GM12878 (cell line): Measurements from ENCODE around the gene SEMA5B. TPM values are rescaled to one million over a fixed set of nuclear protein-coding genes. Genes with fewer than 3 reads are reported as not detected.

Experiments used
- ATAC-seq: fragments of 200-7000 bp; cut with Tn5 transposase; 3 replicates; pipeline ENCODE4 v1.9.1; 2020; ENCODE audit warnings: mild to moderate bottlenecking, moderate library complexity
- BruUV-seq: library from RNA; stranded (reverse); fragments of 400-500 nt; replicated peaks from 2 replicates; lab custom pipeline; 2021; lab: Mats Ljungman, UMichigan
- CTCF ChIA-PET: fragments of 300-600 bp; sonication (Branson Sonifier 250); formaldehyde crosslinking; extraction: SDS; loops from one replicate; lab custom pipeline; 2021; ENCODE audit warnings: inconsistent platforms; lab: Yijun Ruan, JAX
- POLR2A ChIA-PET: fragments of 350-600 bp; formaldehyde crosslinking; extraction: SDS; loops from one replicate; lab custom pipeline; 2021; ENCODE audit warnings: inconsistent platforms; lab: Charles Lee
- RAD21 ChIA-PET: fragments of 300-600 bp; sonication (Branson Sonifier 250); formaldehyde crosslinking; loops from one replicate; lab custom pipeline; 2023; ENCODE audit warnings: antibody characterized with exemption; ENCODE audit not compliant: unreplicated experiment; lab: Charles Lee
- SMC1A ChIA-PET: fragments of 300-600 bp; sonication (Branson Sonifier 250); formaldehyde crosslinking; loops from one replicate; lab custom pipeline; 2023; ENCODE audit not compliant: unreplicated experiment, uncharacterized antibody; lab: Charles Lee
- DNase-seq: peaks from one replicate; pipeline ENCODE4 v3.0.0-alpha.2; 2011; ENCODE audit warnings: low read depth, low spot score
- FAIRE-seq: peaks from 3 replicates; lab custom pipeline; 2011; peaks lifted over from hg19 to GRCh38; lab: Jason Lieb, UNC
- H2AFZ ChIP-seq: 2 replicates; pipeline ENCODE4 v1.6.0; 2011; ENCODE audit warnings: low read depth, low read length, control low read depth; ENCODE audit not compliant: control insufficient read depth
- H3K27ac ChIP-seq: 2 replicates; pipeline ENCODE4 v1.5.1; 2011; ENCODE audit warnings: control low read depth; ENCODE audit not compliant: control insufficient read depth, insufficient read depth
- H3K27me3 ChIP-seq, 2 experiments: replicated peaks in 1 of 2; 2 replicates each; pipeline versions ENCODE4 v1.6.0 to v1.6.1; 2011; ENCODE audit warnings: low read length in 1 of 2; ENCODE audit not compliant: control insufficient read depth in 2 of 2, insufficient read depth in 2 of 2
- H3K36me3 ChIP-seq, 2 experiments: 2 replicates each; pipeline ENCODE4 v1.5.1; 2011; ENCODE audit warnings: low read length in 1 of 2; ENCODE audit not compliant: control insufficient read depth in 2 of 2, insufficient read depth in 2 of 2
- H3K4me1 ChIP-seq: 2 replicates; pipeline ENCODE4 v1.6.1; 2011; ENCODE audit warnings: mild to moderate bottlenecking, low read length, moderate library complexity, mixed read lengths; ENCODE audit not compliant: control insufficient read depth, insufficient read depth
- H3K4me2 ChIP-seq: 2 replicates; pipeline ENCODE4 v1.6.0; 2011; ENCODE audit warnings: control low read depth; ENCODE audit not compliant: control insufficient read depth, insufficient read depth
- H3K4me3 ChIP-seq: fragments of 200-600 bp; sonication (generic); 2 replicates; pipeline ENCODE4 v1.5.1; 2016
- H3K79me2 ChIP-seq: 2 replicates; pipeline ENCODE4 v1.6.0; 2011; ENCODE audit warnings: low read length; ENCODE audit not compliant: control insufficient read depth, insufficient read depth
- H3K9ac ChIP-seq: 2 replicates; pipeline ENCODE4 v1.8.0; 2011; ENCODE audit warnings: low read length, control low read depth, mixed read lengths; ENCODE audit not compliant: control insufficient read depth, insufficient read depth
- H3K9me3 ChIP-seq: replicated peaks from 3 replicates; pipeline ENCODE4 v1.5.1; 2011; ENCODE audit warnings: mild to moderate bottlenecking, low read length; ENCODE audit not compliant: control insufficient read depth, insufficient read depth
- H4K20me1 ChIP-seq: 2 replicates; pipeline ENCODE4 v1.6.0; 2011; ENCODE audit not compliant: control insufficient read depth, insufficient read depth
- CREM ChIP-seq: IDR thresholded peaks from 2 replicates; pipeline ENCODE4 v1.6.1; 2014; ENCODE audit warnings: antibody characterized with exemption, low read depth
- FOXK2 ChIP-seq: fragments of 450-650 bp; IDR thresholded peaks from 2 replicates; pipeline ENCODE4 v1.6.1; 2017; ENCODE audit warnings: mild to moderate bottlenecking, moderate library complexity
- GABPA ChIP-seq: IDR thresholded peaks from 2 replicates; pipeline ENCODE4 v1.6.1; 2014; ENCODE audit warnings: antibody characterized with exemption, low read depth, mild to moderate bottlenecking, inconsistent platforms
- MYC ChIP-seq: IDR thresholded peaks from 2 replicates; pipeline ENCODE4 v1.6.1; 2011; ENCODE audit warnings: mild to moderate bottlenecking, low read length, moderate library complexity, inconsistent platforms; ENCODE audit not compliant: insufficient read depth, insufficient replicate concordance, insufficient read length, severe bottlenecking
- PAX5 ChIP-seq: IDR thresholded peaks from 2 replicates; pipeline ENCODE4 v1.6.1; 2011; ENCODE audit warnings: low read depth, low read length, borderline replicate concordance
- SMARCA5 ChIP-seq: fragments of 450-650 bp; IDR thresholded peaks from 2 replicates; pipeline ENCODE4 v1.6.1; 2017; ENCODE audit warnings: mild to moderate bottlenecking
- SMC3 ChIP-seq: IDR thresholded peaks from 2 replicates; pipeline ENCODE4 v1.6.1; 2011; ENCODE audit warnings: low read length, improper control_type of control experiment, borderline replicate concordance
- ZSCAN29 ChIP-seq: fragments of 450-650 bp; IDR thresholded peaks from 2 replicates; pipeline ENCODE4 v1.6.1; 2017; ENCODE audit warnings: mild to moderate bottlenecking, moderate library complexity
- WGBS: methylation state at CpG from one replicate; pipeline ENCODE4 v1.1.6; 2016; ENCODE audit warnings: low lambda C conversion rate; ENCODE audit not compliant: insufficient replicate concordance, insufficient coverage; ENCODE audit errors: missing lambda C conversion rate; 5-methylcytosine and 5-hydroxymethylcytosine counted together
- in situ Hi-C: fragments of 300-500 bp; cut with MboI; formaldehyde crosslinking; loops from 9 replicates; pipeline ENCODE4 v1.14.3; 2018; ENCODE audit warnings: mixed read lengths
- intact Hi-C: fragments of 100-400 bp; cut with micrococcal nuclease; formaldehyde crosslinking; loops from one replicate; pipeline ENCODE4 v1.14.2; 2022; ENCODE audit not compliant: unreplicated experiment
- polyA plus RNA-seq, 11 experiments: library from polyadenylated mRNA; depleted of rRNA in 4 of 11; unstranded in 6 of 11; stranded (reverse) in 5 of 11; fragments of >200 nt; fragmentation: Nextera tagmentation in 4 of 11; fragmentation: Illumina TruSeq in 1 of 11; extraction: Ambion mirVana in 4 of 11; extraction: Trizol in 1 of 11; gene quantifications; 1 replicate in 1 of 11; 2 replicates in 10 of 11; pipeline versions ENCODE4 v1.2.1 to v1.2.3, GENCODE V29; 2011 to 2016; ENCODE audit warnings: inconsistent platforms in 2 of 11, missing spikeins in 2 of 11, low read depth in 1 of 11
- total RNA-seq, 4 experiments: library from RNA; depleted of rRNA in 3 of 4; stranded (reverse); fragments of >200 nt in 3 of 4; fragmentation: Illumina TruSeq in 1 of 4; extraction: Trizol in 1 of 4; gene quantifications; 2 replicates each; pipeline versions ENCODE4 v1.2.1 to v1.2.3, GENCODE V29; 2013 to 2021
- TF ChIP-seq, protein P1 (sequence below): IDR thresholded peaks from 2 replicates; pipeline ENCODE4 v1.6.1; 2011; ENCODE audit warnings: mild to moderate bottlenecking, low read depth, low read length, moderate library complexity; ENCODE audit not compliant: insufficient replicate concordance
- TF ChIP-seq, protein P2 (sequence below): fragments of 150-350 bp; IDR thresholded peaks from 2 replicates; pipeline ENCODE4 v1.6.1; 2016; ENCODE audit warnings: low read depth, low read length
- TF ChIP-seq, protein P3 (sequence below): IDR thresholded peaks from 2 replicates; pipeline ENCODE4 v1.6.1; 2012; ENCODE audit warnings: low read depth, low read length, improper control_type of control experiment
- TF ChIP-seq, protein P4 (sequence below): fragments of 450-650 bp; IDR thresholded peaks from 2 replicates; pipeline ENCODE4 v1.6.1; 2017; ENCODE audit warnings: mild to moderate bottlenecking
- TF ChIP-seq, protein P5 (sequence below): fragments of 450-650 bp; IDR thresholded peaks from 2 replicates; pipeline ENCODE4 v1.6.1; 2017; ENCODE audit warnings: low read depth, mild to moderate bottlenecking, moderate library complexity

Gene SEMA5B
- total and polyA plus RNA-seq, 10 of the 15 experiments (the other 5 are each of a cell fraction or from before 2014, with no cell fraction given) = 0.05 TPM; not detected in 9

DNA sequence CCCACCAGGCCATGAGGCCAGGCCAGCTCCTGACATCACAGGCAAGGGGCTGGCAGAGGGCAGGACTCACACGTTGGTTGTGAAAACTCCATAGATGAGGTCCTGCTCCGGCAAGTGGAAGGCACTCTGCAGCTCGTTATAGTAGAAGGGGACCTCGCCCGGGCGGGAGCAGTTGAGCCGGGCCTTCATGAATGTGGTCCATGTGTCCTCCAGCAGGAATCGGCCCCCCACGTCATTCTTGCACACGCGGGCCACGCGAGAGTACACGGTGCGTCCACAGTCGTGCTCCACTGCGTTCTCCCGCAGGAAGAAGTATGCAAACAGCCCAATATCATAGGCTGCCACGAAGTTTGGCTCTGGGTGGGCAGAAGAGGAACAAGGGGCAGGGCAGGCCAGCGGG lies 101.2 kb downstream of the SEMA5B start:
- intact Hi-C loops = no loop called here
- no peak for DNase-seq
- H3K27me3 ChIP-seq = peaks cover 2 to 4% of the 10 kb centered on the region in 2 experiments; a peak in 3 of 4 replicates
- no peak for TF ChIP-seq SMARCA5
- TF ChIP-seq MYC = no peak
- TF ChIP-seq FOXK2 = no peak
- TF ChIP-seq, protein P1, sequence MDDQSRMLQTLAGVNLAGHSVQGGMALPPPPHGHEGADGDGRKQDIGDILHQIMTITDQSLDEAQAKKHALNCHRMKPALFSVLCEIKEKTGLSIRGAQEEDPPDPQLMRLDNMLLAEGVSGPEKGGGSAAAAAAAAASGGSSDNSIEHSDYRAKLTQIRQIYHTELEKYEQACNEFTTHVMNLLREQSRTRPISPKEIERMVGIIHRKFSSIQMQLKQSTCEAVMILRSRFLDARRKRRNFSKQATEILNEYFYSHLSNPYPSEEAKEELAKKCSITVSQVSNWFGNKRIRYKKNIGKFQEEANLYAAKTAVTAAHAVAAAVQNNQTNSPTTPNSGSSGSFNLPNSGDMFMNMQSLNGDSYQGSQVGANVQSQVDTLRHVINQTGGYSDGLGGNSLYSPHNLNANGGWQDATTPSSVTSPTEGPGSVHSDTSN = no peak
- no peak for TF ChIP-seq SMC3
- no peak for TF ChIP-seq GABPA
- no peak for TF ChIP-seq ZSCAN29
- TF ChIP-seq, protein P2, sequence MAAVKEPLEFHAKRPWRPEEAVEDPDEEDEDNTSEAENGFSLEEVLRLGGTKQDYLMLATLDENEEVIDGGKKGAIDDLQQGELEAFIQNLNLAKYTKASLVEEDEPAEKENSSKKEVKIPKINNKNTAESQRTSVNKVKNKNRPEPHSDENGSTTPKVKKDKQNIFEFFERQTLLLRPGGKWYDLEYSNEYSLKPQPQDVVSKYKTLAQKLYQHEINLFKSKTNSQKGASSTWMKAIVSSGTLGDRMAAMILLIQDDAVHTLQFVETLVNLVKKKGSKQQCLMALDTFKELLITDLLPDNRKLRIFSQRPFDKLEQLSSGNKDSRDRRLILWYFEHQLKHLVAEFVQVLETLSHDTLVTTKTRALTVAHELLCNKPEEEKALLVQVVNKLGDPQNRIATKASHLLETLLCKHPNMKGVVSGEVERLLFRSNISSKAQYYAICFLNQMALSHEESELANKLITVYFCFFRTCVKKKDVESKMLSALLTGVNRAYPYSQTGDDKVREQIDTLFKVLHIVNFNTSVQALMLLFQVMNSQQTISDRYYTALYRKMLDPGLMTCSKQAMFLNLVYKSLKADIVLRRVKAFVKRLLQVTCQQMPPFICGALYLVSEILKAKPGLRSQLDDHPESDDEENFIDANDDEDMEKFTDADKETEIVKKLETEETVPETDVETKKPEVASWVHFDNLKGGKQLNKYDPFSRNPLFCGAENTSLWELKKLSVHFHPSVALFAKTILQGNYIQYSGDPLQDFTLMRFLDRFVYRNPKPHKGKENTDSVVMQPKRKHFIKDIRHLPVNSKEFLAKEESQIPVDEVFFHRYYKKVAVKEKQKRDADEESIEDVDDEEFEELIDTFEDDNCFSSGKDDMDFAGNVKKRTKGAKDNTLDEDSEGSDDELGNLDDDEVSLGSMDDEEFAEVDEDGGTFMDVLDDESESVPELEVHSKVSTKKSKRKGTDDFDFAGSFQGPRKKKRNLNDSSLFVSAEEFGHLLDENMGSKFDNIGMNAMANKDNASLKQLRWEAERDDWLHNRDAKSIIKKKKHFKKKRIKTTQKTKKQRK = no peak
- no peak for TF ChIP-seq CREM
- no peak for TF ChIP-seq PAX5
- TF ChIP-seq, protein P3, sequence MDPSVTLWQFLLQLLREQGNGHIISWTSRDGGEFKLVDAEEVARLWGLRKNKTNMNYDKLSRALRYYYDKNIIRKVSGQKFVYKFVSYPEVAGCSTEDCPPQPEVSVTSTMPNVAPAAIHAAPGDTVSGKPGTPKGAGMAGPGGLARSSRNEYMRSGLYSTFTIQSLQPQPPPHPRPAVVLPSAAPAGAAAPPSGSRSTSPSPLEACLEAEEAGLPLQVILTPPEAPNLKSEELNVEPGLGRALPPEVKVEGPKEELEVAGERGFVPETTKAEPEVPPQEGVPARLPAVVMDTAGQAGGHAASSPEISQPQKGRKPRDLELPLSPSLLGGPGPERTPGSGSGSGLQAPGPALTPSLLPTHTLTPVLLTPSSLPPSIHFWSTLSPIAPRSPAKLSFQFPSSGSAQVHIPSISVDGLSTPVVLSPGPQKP = no peak
- TF ChIP-seq, protein P4, sequence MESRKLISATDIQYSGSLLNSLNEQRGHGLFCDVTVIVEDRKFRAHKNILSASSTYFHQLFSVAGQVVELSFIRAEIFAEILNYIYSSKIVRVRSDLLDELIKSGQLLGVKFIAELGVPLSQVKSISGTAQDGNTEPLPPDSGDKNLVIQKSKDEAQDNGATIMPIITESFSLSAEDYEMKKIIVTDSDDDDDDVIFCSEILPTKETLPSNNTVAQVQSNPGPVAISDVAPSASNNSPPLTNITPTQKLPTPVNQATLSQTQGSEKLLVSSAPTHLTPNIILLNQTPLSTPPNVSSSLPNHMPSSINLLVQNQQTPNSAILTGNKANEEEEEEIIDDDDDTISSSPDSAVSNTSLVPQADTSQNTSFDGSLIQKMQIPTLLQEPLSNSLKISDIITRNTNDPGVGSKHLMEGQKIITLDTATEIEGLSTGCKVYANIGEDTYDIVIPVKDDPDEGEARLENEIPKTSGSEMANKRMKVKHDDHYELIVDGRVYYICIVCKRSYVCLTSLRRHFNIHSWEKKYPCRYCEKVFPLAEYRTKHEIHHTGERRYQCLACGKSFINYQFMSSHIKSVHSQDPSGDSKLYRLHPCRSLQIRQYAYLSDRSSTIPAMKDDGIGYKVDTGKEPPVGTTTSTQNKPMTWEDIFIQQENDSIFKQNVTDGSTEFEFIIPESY = no peak
- TF ChIP-seq, protein P5, sequence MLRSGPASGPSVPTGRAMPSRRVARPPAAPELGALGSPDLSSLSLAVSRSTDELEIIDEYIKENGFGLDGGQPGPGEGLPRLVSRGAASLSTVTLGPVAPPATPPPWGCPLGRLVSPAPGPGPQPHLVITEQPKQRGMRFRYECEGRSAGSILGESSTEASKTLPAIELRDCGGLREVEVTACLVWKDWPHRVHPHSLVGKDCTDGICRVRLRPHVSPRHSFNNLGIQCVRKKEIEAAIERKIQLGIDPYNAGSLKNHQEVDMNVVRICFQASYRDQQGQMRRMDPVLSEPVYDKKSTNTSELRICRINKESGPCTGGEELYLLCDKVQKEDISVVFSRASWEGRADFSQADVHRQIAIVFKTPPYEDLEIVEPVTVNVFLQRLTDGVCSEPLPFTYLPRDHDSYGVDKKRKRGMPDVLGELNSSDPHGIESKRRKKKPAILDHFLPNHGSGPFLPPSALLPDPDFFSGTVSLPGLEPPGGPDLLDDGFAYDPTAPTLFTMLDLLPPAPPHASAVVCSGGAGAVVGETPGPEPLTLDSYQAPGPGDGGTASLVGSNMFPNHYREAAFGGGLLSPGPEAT = no peak
- ChIA-PET SMC1A (no interaction called here), POLR2A (no interaction called here), CTCF (no interaction called here), RAD21 (no interaction called here)
- no peak overlapping the region for H3K9ac ChIP-seq
- no peak overlapping the region for H3K4me3 ChIP-seq
- in situ Hi-C loops = no loop called here
- no peak for ATAC-seq
- H3K9me3 ChIP-seq = no peaks in the 10 kb centered on the region
- H3K36me3 ChIP-seq = no peaks in the 10 kb centered on the region
- WGBS = 66% methylated on average over 20 of the region's 20 CpGs
- no peak overlapping the region for H2AFZ ChIP-seq
- H3K4me2 ChIP-seq = no peak overlapping the region
- no TSS peak for BruUV-seq
- H3K79me2 ChIP-seq = no peaks in the 10 kb centered on the region
- no peaks in the 10 kb centered on the region; the same call in 1 of the 2 replicates for H3K4me1 ChIP-seq
- FAIRE-seq = no peak
- H4K20me1 ChIP-seq = no peaks in the 10 kb centered on the region
- no peak overlapping the region for H3K27ac ChIP-seq
